VCaP (cell line): Measurements from ENCODE around the gene MTSS2.
"Not testable (repeated sequence)": the region's sequence is repeated elsewhere in the genome, so short reads cannot be mapped to it uniquely, and the experiment has no call there.

Source experiments
- H3K27ac ChIP-seq: fragments of 450-650 bp; 2 replicates; pipeline ENCODE4 v1.5.1; 2017
- CTCF ChIP-seq: fragments of 450-650 bp; conservative IDR thresholded peaks from 2 replicates; pipeline ENCODE4 v1.5.1; 2017; ENCODE audit warnings: mild to moderate bottlenecking, moderate library complexity

MTSS2 gene

GRCh38 chr16:70678121-70678897, 7.5 kb downstream of the MTSS2 start:
- no peak overlapping the region for H3K27ac ChIP-seq

GRCh38 chr16:70677499-70678120, 8.2 kb downstream of the MTSS2 start:
- TF ChIP-seq CTCF, result no peak

More at GRCh38 chr16:70678121-70678897, 7.5 kb downstream of the MTSS2 start:
- no peak for TF ChIP-seq CTCF

GRCh38 chr16:70676675-70677498, 9.0 kb downstream of the MTSS2 start:
- no peak for TF ChIP-seq CTCF
- no peak overlapping the region for H3K27ac ChIP-seq

More at GRCh38 chr16:70677499-70678120, 8.2 kb downstream of the MTSS2 start:
- H3K27ac ChIP-seq, result no peak overlapping the region

GRCh38 chr16:70675851-70676513, 9.9 kb downstream of the MTSS2 start:
- no peak for TF ChIP-seq CTCF
- no peak overlapping the region for H3K27ac ChIP-seq

- TF ChIP-seq CTCF, result no peak
These were observed 11.4 kb downstream of the MTSS2 start for GRCh38 chr16:70674221-70675014.

GRCh38 chr16:70670938-70671337, 14.9 kb downstream of the MTSS2 start:
- not testable (repeated sequence) for H3K27ac ChIP-seq

More at GRCh38 chr16:70674221-70675014, 11.4 kb downstream of the MTSS2 start:
- H3K27ac ChIP-seq, result no peak overlapping the region

- no peak for TF ChIP-seq CTCF
- H3K27ac ChIP-seq, result no peak overlapping the region
These were observed 15.7 kb downstream of the MTSS2 start for GRCh38 chr16:70670175-70670574.
